SK-N-SH (cell line): Measurements from ENCODE around the gene KRT9. TPM values are rescaled to one million over a fixed set of nuclear protein-coding genes. Genes with fewer than 3 reads are reported as not detected.

ENCODE experiments used
- CTCF ChIA-PET: fragments of 300-600, 350-600 bp; formaldehyde crosslinking; extraction: SDS; loops from one replicate; lab custom pipeline; 2021; lab: Yijun Ruan, JAX
- POLR2A ChIA-PET: fragments of 350-600 bp; sonication (Branson Sonifier 250); formaldehyde crosslinking; extraction: SDS; loops from one replicate; lab custom pipeline; 2020; ENCODE audit warnings: antibody characterized with exemption, inconsistent platforms; lab: Yijun Ruan, JAX
- DNase-seq: peaks from one replicate; pipeline ENCODE4 v3.0.0; 2012
- H2AFZ ChIP-seq: fragments of 200-600 bp; sonication (generic); 2 replicates; pipeline ENCODE4 v1.8.1; 2016; ENCODE audit warnings: antibody characterized with exemption, mild to moderate bottlenecking, low read depth
- H3F3A ChIP-seq: fragments of 200-600 bp; sonication (generic); replicated peaks from 2 replicates; pipeline ENCODE3; 2016; ENCODE audit warnings: antibody characterized with exemption, mild to moderate bottlenecking; ENCODE audit not compliant: insufficient read depth
- H3K27ac ChIP-seq, 2 experiments: fragments of 200-500 bp in 1 of 2; fragments of 200-600 bp in 1 of 2; sonication (Bioruptor generic) in 1 of 2; sonication (generic), shearing (Covaris generic) in 1 of 2; 2 replicates each; pipeline versions ENCODE4 v1.5.1 to v1.6.1; 2014 to 2016; ENCODE audit warnings: low read depth in 2 of 2, inconsistent platforms in 1 of 2, low read length in 1 of 2, mild to moderate bottlenecking in 1 of 2, mixed read lengths in 1 of 2
- H3K27me3 ChIP-seq: fragments of 200-600 bp; sonication (generic), shearing (Covaris generic); 2 replicates; pipeline ENCODE4 v1.6.1; 2016; ENCODE audit warnings: mixed run types; ENCODE audit not compliant: insufficient read depth
- H3K36me3 ChIP-seq, 2 experiments: fragments of 200-500 bp in 1 of 2; fragments of 200-600 bp in 1 of 2; sonication (Bioruptor generic) in 1 of 2; sonication (generic) in 1 of 2; replicated peaks in 1 of 2; 2 replicates each; pipeline versions ENCODE3 to v1.5.1; 2014 to 2016; ENCODE audit warnings: low read length in 1 of 2, mild to moderate bottlenecking in 1 of 2; ENCODE audit not compliant: insufficient read depth in 2 of 2, control insufficient read depth in 1 of 2
- H3K4me1 ChIP-seq, 2 experiments: fragments of 200-500 bp in 1 of 2; fragments of 200-600 bp in 1 of 2; sonication (Bioruptor generic) in 1 of 2; sonication (generic), shearing (Covaris generic) in 1 of 2; 2 replicates each; pipeline versions ENCODE4 v1.5.1 to v1.6.1; 2014 to 2016; ENCODE audit warnings: low read depth in 1 of 2, low read length in 1 of 2, mixed run types in 1 of 2; ENCODE audit not compliant: insufficient read depth in 2 of 2, control insufficient read depth in 1 of 2
- H3K4me2 ChIP-seq: fragments of 200-600 bp; sonication (generic), shearing (Covaris generic); 2 replicates; pipeline ENCODE4 v1.6.1; 2017; ENCODE audit warnings: mixed run types
- H3K4me3 ChIP-seq, 2 experiments: fragments of 200-500 bp in 1 of 2; fragments of 200-600 bp in 1 of 2; sonication (Bioruptor generic) in 1 of 2; sonication (generic), shearing (Covaris generic) in 1 of 2; 2 replicates each; pipeline versions ENCODE4 v1.5.1 to v1.8.1; 2014 to 2016; ENCODE audit warnings: low read depth in 2 of 2, inconsistent platforms in 1 of 2, low read length in 1 of 2, mild to moderate bottlenecking in 1 of 2, mixed read lengths in 1 of 2, moderate library complexity in 1 of 2
- H3K79me2 ChIP-seq: fragments of 200-600 bp; sonication (generic); 2 replicates; pipeline ENCODE4 v1.8.1; 2017; ENCODE audit warnings: mild to moderate bottlenecking; ENCODE audit not compliant: insufficient read depth
- H3K9ac ChIP-seq: fragments of 200-600 bp; sonication (generic); 2 replicates; pipeline ENCODE4 v1.6.1; 2017; ENCODE audit warnings: mixed run types
- H3K9me2 ChIP-seq: fragments of 200-600 bp; sonication (generic); 2 replicates; pipeline ENCODE4 v1.6.1; 2017; ENCODE audit warnings: mixed run types
- H3K9me3 ChIP-seq: fragments of 200-600 bp; sonication (generic); 2 replicates; pipeline ENCODE4 v1.6.1; 2017; ENCODE audit warnings: mixed run types, mild to moderate bottlenecking, moderate library complexity
- H4K20me1 ChIP-seq: fragments of 200-600 bp; sonication (generic); 2 replicates; pipeline ENCODE4 v1.6.1; 2017; ENCODE audit warnings: mild to moderate bottlenecking, mixed run types; ENCODE audit not compliant: insufficient read depth
- CHD2 ChIP-seq: fragments of 150-350 bp; IDR thresholded peaks from 2 replicates; pipeline ENCODE4 v1.6.1; 2018; ENCODE audit warnings: low read length; ENCODE audit not compliant: partially characterized antibody
- CTCF ChIP-seq: fragments of 200-600 bp; sonication (generic); IDR thresholded peaks from 2 replicates; pipeline ENCODE4 v1.6.1; 2017; ENCODE audit warnings: antibody characterized with exemption, mild to moderate bottlenecking, moderate library complexity
- ELF1 ChIP-seq: IDR thresholded peaks from 2 replicates; pipeline ENCODE4 v1.4.0; 2012
- EP300 ChIP-seq, 2 experiments: IDR thresholded peaks; 2 replicates each; pipeline versions ENCODE4 v1.4.0 to v1.6.1; 2012; ENCODE audit warnings: borderline replicate concordance in 1 of 2, low read depth in 1 of 2, low read length in 1 of 2
- FOSL2 ChIP-seq: IDR thresholded peaks from 2 replicates; pipeline ENCODE4 v1.4.0; 2012; ENCODE audit warnings: low read depth, mild to moderate bottlenecking, moderate library complexity, borderline replicate concordance
- GABPA ChIP-seq: IDR thresholded peaks from 2 replicates; pipeline ENCODE4 v1.4.0; 2012; ENCODE audit warnings: low read depth, mild to moderate bottlenecking
- JUND ChIP-seq: IDR thresholded peaks from 2 replicates; pipeline ENCODE4 v1.4.0; 2012
- MEF2A ChIP-seq: IDR thresholded peaks from 2 replicates; pipeline ENCODE4 v1.4.0; 2012; ENCODE audit warnings: low read depth, borderline replicate concordance
- MXI1 ChIP-seq: IDR thresholded peaks from 2 replicates; pipeline ENCODE4 v1.6.1; 2012; ENCODE audit warnings: mild to moderate bottlenecking, low read depth, low read length, improper control_type of control experiment
- NRF1 ChIP-seq: IDR thresholded peaks from 2 replicates; pipeline ENCODE4 v1.6.1; 2012; ENCODE audit warnings: low read depth, mild to moderate bottlenecking, low read length
- PBX3 ChIP-seq: IDR thresholded peaks from 2 replicates; pipeline ENCODE4; 2012
- RCOR1 ChIP-seq: fragments of 150-350 bp; IDR thresholded peaks from 2 replicates; pipeline ENCODE4 v1.6.1; 2017; ENCODE audit warnings: antibody characterized with exemption, low read length
- RFX5 ChIP-seq: IDR thresholded peaks from 2 replicates; pipeline ENCODE4 v1.6.1; 2012; ENCODE audit warnings: mild to moderate bottlenecking, improper control_type of control experiment, low read length
- TAF1 ChIP-seq: IDR thresholded peaks from 2 replicates; pipeline ENCODE4 v1.6.1; 2012; ENCODE audit warnings: low read depth, mild to moderate bottlenecking, low read length, moderate library complexity, borderline replicate concordance
- TEAD4 ChIP-seq: IDR thresholded peaks from 2 replicates; pipeline ENCODE4 v1.4.0; 2012; ENCODE audit warnings: mild to moderate bottlenecking, borderline replicate concordance; ENCODE audit not compliant: insufficient read depth
- YY1 ChIP-seq: IDR thresholded peaks from 2 replicates; pipeline ENCODE4 v1.4.0; 2012; ENCODE audit warnings: low read depth, mild to moderate bottlenecking
- WGBS: methylation state at CpG from one replicate; pipeline ENCODE4 v1.1.6; 2017; ENCODE audit warnings: low lambda C conversion rate; 5-methylcytosine and 5-hydroxymethylcytosine counted together
- polyA plus RNA-seq, 3 experiments: library from polyadenylated mRNA; depleted of rRNA; stranded (reverse); fragments of >200 nt; gene quantifications; 2 replicates each; pipeline ENCODE4 v1.2.3, GENCODE V29; 2012
- TF ChIP-seq, protein P1 (sequence below): IDR thresholded peaks from 2 replicates; pipeline ENCODE4 v1.4.0; 2012; ENCODE audit warnings: low read depth, borderline replicate concordance
- TF ChIP-seq, protein P2 (sequence below): IDR thresholded peaks from 2 replicates; pipeline ENCODE4 v1.6.1; 2012; ENCODE audit warnings: mild to moderate bottlenecking, low read depth, low read length, moderate library complexity
- TF ChIP-seq, protein P3 (sequence below): fragments of 150-350 bp; IDR thresholded peaks from 2 replicates; pipeline ENCODE4 v1.6.1; 2016; ENCODE audit warnings: mild to moderate bottlenecking, low read depth, low read length
- TF ChIP-seq, protein P4 (sequence below): IDR thresholded peaks from 2 replicates; pipeline ENCODE4 v1.4.0; 2012; ENCODE audit warnings: low read depth

Gene KRT9
- polyA plus RNA-seq, 1 of the 3 experiments (the other 2 are of a cell fraction) = not detected

- Histone ChIP-seq H3K27ac (no peak overlapping the region), H2AFZ (no peak overlapping the region), H4K20me1 (no peaks in the 10 kb centered on the region), H3K4me3 (no peak overlapping the region), H3K27me3 (peaks cover 20% of the 10 kb centered on the region; the same call in 1 of the 2 replicates), H3K36me3 (no peaks in the 10 kb centered on the region), H3K4me2 (no peak overlapping the region), H3F3A (no peaks in the 10 kb centered on the region), H3K4me1 (peaks cover 0 to 6% of the 10 kb centered on the region in 2 experiments; a peak in 1 of 4 replicates), H3K9me3 (no peaks in the 10 kb centered on the region), H3K9ac (no peak overlapping the region), H3K9me2 (no peaks in the 10 kb centered on the region), H3K79me2 (no peaks in the 10 kb centered on the region)
- ChIA-PET POLR2A (no interaction called here), CTCF (no interaction called here)
- DNase-seq = no peak
- TF ChIP-seq GABPA (no peak), EP300 (IDR thresholded peaks at IDR 0.05; ENCODE audit: borderline replicate concordance in 1 of 2, low read depth in 1 of 2, low read length in 1 of 2) (no peak), MEF2A (no peak), CHD2 (no peak), JUND (no peak), PBX3 (no peak), TAF1 (no peak), NRF1 (no peak), RCOR1 (no peak), TEAD4 (no peak), ELF1 (no peak), MXI1 (no peak), FOSL2 (no peak), CTCF (no peak), YY1 (no peak), RFX5 (no peak)
- TF ChIP-seq, protein P1, sequence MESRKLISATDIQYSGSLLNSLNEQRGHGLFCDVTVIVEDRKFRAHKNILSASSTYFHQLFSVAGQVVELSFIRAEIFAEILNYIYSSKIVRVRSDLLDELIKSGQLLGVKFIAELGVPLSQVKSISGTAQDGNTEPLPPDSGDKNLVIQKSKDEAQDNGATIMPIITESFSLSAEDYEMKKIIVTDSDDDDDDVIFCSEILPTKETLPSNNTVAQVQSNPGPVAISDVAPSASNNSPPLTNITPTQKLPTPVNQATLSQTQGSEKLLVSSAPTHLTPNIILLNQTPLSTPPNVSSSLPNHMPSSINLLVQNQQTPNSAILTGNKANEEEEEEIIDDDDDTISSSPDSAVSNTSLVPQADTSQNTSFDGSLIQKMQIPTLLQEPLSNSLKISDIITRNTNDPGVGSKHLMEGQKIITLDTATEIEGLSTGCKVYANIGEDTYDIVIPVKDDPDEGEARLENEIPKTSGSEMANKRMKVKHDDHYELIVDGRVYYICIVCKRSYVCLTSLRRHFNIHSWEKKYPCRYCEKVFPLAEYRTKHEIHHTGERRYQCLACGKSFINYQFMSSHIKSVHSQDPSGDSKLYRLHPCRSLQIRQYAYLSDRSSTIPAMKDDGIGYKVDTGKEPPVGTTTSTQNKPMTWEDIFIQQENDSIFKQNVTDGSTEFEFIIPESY = no peak
- TF ChIP-seq, protein P2, sequence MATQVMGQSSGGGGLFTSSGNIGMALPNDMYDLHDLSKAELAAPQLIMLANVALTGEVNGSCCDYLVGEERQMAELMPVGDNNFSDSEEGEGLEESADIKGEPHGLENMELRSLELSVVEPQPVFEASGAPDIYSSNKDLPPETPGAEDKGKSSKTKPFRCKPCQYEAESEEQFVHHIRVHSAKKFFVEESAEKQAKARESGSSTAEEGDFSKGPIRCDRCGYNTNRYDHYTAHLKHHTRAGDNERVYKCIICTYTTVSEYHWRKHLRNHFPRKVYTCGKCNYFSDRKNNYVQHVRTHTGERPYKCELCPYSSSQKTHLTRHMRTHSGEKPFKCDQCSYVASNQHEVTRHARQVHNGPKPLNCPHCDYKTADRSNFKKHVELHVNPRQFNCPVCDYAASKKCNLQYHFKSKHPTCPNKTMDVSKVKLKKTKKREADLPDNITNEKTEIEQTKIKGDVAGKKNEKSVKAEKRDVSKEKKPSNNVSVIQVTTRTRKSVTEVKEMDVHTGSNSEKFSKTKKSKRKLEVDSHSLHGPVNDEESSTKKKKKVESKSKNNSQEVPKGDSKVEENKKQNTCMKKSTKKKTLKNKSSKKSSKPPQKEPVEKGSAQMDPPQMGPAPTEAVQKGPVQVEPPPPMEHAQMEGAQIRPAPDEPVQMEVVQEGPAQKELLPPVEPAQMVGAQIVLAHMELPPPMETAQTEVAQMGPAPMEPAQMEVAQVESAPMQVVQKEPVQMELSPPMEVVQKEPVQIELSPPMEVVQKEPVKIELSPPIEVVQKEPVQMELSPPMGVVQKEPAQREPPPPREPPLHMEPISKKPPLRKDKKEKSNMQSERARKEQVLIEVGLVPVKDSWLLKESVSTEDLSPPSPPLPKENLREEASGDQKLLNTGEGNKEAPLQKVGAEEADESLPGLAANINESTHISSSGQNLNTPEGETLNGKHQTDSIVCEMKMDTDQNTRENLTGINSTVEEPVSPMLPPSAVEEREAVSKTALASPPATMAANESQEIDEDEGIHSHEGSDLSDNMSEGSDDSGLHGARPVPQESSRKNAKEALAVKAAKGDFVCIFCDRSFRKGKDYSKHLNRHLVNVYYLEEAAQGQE = no peak
- TF ChIP-seq, protein P3, sequence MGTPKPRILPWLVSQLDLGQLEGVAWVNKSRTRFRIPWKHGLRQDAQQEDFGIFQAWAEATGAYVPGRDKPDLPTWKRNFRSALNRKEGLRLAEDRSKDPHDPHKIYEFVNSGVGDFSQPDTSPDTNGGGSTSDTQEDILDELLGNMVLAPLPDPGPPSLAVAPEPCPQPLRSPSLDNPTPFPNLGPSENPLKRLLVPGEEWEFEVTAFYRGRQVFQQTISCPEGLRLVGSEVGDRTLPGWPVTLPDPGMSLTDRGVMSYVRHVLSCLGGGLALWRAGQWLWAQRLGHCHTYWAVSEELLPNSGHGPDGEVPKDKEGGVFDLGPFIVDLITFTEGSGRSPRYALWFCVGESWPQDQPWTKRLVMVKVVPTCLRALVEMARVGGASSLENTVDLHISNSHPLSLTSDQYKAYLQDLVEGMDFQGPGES = no peak
- TF ChIP-seq, protein P4, sequence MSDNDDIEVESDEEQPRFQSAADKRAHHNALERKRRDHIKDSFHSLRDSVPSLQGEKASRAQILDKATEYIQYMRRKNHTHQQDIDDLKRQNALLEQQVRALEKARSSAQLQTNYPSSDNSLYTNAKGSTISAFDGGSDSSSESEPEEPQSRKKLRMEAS = no peak
- no CpG with 5 or more reads among the region's 5 CpGs for WGBS
Measured at GRCh38 chr17:41614098-41614497, 42.2 kb upstream of the KRT9 start.
